NCI-H2081 treated with DMSO at 0.1 percent for 48 hours (cell line): Measurements from ENCODE around the gene PGRMC2.

Experiments
- DNase-seq: peaks from one replicate; lab custom pipeline; 2025; lab: John Stamatoyannopoulos, UW

The PGRMC2 gene, protein sequence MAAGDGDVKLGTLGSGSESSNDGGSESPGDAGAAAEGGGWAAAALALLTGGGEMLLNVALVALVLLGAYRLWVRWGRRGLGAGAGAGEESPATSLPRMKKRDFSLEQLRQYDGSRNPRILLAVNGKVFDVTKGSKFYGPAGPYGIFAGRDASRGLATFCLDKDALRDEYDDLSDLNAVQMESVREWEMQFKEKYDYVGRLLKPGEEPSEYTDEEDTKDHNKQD

GRCh38 chr4:128287141-128287870 is at the start of gene PGRMC2:
Gene PGRMC2, minus strand, starts transcription at chr4:128287813. Its CDS starts 23 bp downstream, at chr4:128287790.
- DNase-seq = no peak

- no peak for DNase-seq
These were observed 47.9 kb upstream of the PGRMC2 start for GRCh38 chr4:128335541-128335940.

GRCh38 chr4:128334256-128334655 is 46.6 kb upstream of the PGRMC2 start:
- no peak for DNase-seq

DNA sequence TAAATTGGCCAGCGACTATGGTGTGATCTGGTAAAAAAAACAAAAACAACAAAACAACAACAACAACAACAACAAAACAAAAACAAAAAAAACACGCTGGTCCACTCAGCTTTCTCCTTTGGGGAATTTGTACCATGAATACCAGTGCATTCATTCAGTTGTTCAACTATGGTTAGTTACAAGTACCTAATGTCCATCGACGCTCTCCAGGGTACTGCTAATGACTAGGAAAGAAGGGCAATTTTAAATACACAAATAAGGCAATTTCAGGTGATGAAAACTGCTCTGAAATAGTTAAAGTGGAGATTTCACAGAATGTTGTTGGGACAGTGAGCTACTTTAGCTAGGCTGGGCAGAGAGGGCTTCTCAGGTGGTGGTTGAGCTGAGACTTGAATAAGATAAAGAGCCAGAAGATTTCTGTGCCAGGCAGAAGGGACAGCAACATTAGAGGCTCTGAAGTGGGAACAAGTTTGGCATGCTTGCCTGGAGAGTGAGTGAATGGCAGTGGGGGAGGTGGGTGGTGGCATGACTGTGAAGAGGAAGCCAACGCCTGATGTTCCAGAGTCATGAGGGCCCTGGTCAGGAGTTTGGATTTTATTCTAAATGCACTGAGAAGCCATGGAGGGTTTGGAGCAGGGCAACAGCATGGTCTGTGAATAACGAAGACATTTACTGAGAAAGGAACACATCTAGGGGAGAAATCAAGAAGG is 45.9 kb upstream of the PGRMC2 start:
- DNase-seq = no peak

GRCh38 chr4:128332081-128332480 is 44.5 kb upstream of the PGRMC2 start:
- no peak for DNase-seq

DNA sequence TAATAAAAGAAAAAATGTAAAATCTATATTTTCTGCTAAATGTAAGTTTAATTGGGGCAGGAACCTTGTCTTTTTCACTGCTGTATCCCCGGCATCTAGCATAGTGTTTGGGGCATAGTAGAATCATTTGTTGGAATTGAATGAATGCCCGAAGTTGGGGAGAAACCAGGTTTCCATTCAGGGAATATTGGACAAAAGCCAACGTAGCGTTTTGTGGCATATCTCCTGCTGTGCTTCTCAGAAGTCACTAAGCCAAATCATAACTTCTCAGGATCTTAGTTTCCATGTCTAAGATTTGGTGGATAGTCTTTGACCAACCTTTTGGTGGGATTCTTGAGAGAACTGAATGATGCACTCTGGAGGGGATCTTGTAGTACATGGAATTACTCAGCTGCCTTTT is 42.0 kb upstream of the PGRMC2 start:
- DNase-seq = no peak

DNA sequence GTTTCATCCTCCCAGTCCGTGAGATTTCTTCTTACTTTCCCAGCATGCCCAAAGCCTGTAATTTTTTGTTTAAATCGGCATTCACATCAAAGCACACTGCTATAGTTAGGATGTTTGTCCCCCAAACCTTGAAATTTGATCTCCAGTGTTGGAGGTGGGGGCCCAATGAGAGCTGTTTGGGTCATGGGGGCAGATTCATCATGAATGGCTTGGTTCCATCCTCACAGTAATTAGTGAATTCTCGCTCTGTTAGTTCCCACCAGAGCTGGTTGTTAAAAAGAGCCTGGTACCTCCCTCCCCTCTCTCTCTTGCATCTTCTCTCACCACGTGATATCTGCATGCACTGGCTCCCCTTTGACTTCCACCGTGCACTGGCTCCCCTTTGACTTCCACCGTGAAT is 40.5 kb upstream of the PGRMC2 start:
- DNase-seq = no peak

- DNase-seq = no peak
These were observed 35.8 kb upstream of the PGRMC2 start for GRCh38 chr4:128323401-128323800.

DNA sequence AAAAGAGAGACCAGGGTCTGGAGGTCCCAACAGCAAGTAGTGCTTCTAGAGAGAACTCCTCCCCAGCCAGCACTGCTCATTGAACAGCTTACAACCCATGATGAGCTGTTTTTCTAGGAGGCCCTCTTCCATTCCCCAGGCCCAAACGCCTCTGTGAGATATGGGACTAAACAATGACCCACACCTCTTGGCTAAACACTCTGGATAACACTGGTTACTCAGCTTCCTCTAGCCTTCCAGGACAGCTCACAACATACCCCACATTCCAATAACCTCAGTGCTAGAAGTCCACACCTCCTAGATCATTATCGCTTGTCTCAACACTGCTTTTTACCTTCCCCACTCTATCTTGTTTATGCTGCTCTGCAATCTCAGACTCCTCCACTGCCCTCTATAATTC is 35.4 kb upstream of the PGRMC2 start:
- no peak for DNase-seq

DNA sequence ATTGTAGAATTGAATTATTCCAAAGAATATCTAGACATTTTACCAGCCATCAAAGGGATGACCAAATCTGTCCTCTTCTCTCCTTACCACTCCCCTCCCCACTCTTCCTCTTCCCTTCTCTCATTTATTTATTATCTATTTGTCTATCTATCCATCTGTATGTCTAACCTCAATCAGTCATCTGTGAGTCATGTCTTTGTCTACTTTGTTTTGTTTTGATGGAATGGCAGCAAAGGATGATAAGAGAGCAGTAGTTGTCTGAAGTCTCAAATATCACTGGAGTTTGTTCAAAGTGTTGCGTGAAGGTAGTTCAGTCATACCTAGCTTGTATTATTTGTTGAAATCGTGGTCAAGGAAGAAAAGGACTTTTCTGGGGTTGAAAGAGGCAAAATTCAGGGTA is 34.7 kb upstream of the PGRMC2 start:
- no peak for DNase-seq

DNA sequence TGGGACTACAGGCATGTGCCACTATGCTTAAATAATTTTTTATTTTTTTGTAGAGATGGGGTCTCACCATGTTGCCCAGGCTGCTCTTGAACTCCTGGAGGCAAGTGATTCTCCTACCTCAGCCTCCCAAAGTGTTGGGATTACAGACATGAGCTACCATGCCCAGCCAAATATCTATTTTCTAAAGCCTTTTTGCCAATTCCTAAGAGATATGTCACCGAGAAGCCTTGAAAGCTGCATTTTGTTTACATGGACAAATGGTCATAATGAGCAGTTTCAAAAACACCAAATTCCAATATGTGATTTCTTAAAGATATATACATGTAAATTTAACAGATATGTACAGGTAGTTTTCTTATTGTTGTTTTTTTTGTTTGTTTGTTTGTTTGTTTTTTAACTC is 33.0 kb upstream of the PGRMC2 start:
- no peak for DNase-seq

DNA sequence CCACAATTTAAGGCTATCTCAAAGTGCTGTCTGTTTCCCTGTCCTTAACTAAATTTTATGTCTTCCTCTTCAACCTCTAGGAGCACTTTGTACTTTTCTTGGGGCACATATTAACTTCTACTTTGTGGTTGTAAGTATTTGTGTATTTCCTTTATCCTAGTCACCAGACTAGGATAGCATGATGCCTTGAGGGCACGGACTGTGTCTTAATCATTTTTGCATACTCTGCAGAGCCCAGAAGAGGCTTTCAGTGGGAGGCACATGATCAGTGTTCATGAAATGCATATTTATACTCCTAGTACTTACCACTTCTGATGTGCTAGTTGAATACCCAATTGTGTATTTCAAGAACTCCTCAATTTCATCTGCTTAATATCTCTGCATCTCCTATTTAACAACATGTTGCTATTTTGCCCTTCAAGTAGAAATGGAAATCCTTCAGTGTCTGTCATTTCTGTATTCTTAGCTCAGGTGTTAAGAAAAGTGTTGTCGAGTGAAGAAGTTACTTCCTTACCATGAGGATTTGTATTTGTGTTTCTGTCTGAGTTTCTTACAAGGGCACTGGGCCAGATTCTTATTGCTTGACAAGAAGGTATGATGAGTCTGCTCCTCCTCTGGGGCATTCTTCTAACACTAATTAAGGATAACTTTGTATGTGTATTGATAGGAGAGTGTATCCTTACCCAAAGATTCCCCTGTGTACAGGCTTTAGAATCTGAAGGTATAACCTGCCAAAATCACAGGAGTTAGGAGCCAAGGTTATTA is 28.3 kb upstream of the PGRMC2 start:
- DNase-seq = no peak

GRCh38 chr4:128311659-128312403 is 24.2 kb upstream of the PGRMC2 start:
- DNase-seq = no peak

DNA sequence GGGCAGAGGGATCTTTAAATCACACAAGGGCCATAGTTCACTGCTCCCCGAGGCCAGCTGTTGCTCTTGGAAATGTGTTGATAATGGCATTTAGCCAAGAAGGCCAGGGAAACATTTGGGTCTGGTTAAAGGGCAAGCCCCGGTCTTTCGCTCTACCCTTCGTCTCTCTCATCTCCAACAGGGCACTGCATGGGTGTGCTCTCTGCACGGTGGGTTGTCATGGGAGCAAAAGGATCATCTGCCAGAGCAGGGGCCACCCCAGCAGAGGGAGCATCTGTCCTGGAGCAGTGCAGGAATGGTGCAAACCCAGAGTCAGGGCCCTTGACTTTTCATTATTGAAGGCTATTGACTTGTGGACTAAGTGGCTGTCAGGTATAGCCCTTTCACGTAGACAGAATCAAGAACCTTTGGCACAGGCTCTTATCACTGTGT is 22.7 kb upstream of the PGRMC2 start:
- DNase-seq = no peak

- no peak for DNase-seq
These were observed 22.0 kb upstream of the PGRMC2 start for GRCh38 chr4:128309585-128309984.

DNA sequence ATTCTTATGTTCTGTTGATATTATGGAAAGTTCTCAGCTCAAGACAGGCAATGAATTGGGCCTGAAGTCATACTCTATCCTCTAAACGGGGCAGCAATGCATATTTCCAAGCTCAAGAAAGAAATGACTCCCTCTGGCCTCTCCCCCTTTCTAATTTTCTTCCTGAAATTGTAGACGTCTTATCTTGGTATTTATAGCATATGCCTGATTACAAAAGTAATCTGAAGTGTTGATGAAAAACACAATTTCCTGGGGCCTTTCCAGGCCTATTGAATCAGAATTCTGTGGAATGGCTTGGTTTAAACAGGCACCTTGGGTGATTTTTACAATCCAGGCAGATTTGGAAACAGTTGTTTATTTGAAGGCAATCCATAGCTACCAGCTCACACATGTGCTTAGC is 21.4 kb upstream of the PGRMC2 start:
- DNase-seq = no peak

DNA sequence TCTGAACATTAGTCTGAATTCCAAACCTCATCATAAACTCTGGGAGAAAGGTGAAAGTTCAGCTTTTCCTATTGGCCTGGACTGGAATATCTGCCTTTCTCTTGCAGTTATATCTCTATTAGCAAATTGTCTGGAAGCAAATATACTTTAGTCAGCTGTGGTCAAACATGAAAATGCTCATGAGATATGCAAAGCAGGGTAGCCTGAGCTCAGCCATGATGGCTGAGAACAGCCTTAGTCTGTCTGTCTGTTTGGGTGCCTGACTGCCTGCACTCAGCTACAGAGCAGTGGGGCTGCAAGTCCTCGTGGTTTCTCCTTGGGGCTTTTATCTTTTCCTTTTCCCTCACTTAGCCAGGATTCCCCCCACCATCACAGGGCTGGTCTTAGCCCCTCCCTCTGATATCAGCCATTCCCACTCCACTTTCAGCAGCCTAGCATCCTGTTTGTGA is 19.5 kb upstream of the PGRMC2 start:
- DNase-seq = no peak

GRCh38 chr4:128305942-128306341 is 18.3 kb upstream of the PGRMC2 start:
- no peak for DNase-seq

DNA sequence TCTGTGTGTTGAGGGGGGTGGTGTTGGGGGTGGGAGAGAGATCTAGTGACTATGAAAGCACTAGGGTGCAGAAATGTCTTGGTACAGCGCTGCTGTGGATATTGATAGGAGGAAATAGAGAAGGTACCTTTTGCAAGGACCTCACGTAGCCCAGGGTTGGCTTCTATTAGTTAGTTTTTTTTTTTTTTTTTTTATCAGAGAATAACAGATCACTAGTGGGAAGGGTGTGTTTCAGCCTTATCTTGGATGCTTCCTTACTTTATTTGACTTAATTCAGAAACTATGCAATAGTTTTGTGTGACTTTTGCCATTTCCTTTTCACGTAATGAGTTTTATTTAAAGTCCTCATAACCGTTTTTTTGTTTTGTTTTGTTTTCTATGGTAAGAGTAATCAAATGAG is 16.4 kb upstream of the PGRMC2 start:
- no peak for DNase-seq

DNA sequence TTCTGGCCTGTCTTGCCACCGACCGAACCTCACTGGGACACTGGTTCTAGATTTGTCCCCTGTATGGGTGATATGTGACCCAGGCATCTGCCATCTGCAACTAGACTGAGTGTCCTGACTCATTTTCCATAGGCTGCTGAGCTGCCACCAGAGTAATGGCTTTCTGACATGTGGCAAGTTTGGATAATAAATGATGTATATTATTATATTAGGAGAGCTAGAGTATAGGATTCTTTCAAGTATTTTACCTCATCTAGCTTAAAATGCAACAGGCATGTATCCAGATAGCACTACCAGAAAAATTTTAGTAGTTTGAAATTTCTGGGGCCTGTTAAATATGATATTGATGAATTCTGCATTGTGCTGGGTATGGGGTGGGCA is 15.8 kb upstream of the PGRMC2 start:
- DNase-seq = no peak

- no peak for DNase-seq
These were observed 14.4 kb upstream of the PGRMC2 start for GRCh38 chr4:128301979-128302378.

DNA sequence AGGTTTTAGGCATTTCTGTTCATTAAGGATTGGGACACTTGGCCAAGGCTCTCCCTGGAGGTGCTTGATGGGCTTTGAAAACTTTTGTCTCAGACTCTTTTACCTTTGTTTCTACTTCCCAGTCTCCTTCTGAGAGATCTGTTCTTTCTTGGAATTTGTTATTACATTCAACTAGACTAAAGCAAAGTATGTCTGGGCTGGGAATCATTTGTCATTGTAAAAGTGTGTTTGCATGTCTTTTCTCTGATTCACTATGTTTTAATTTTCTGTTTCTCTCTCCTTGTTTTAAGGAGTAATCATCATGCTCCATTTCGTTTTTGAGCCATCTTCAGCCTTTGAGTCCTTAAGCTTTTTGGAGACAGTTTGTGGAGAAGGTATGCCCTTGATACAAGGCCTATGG is 12.2 kb upstream of the PGRMC2 start:
- DNase-seq = no peak
